Glutamatergic neuron (in vitro differentiated cells): ENCODE data around the gene BACH1. TPM values are rescaled to one million over a fixed set of nuclear protein-coding genes. Genes with fewer than 3 reads are reported as not detected.
"Not testable (repeated sequence)": the region's sequence is repeated elsewhere in the genome, so short reads cannot be mapped to it uniquely, and the experiment has no call there.

Experiments
- DNase-seq: peaks from one replicate; pipeline ENCODE4 v3.0.0; 2022
- H3K27ac Mint-ChIP-seq: one replicate; pipeline ENCODE4 v1.8.0; 2020; ENCODE audit warnings: mild to moderate bottlenecking, mixed read lengths, inconsistent platforms; ENCODE audit not compliant: unreplicated experiment
- H3K27me3 Mint-ChIP-seq: one replicate; pipeline ENCODE4 v1.8.0; 2020; ENCODE audit warnings: mild to moderate bottlenecking, moderate library complexity, mixed read lengths, inconsistent platforms; ENCODE audit not compliant: unreplicated experiment
- H3K36me3 Mint-ChIP-seq: one replicate; pipeline ENCODE4 v1.8.0; 2020; ENCODE audit warnings: mild to moderate bottlenecking, mixed read lengths, inconsistent platforms; ENCODE audit not compliant: unreplicated experiment
- H3K4me1 Mint-ChIP-seq: one replicate; pipeline ENCODE4 v1.8.0; 2020; ENCODE audit warnings: mild to moderate bottlenecking, low read depth, mixed read lengths, inconsistent platforms; ENCODE audit not compliant: unreplicated experiment
- H3K4me3 Mint-ChIP-seq: one replicate; pipeline ENCODE4 v1.8.0; 2020; ENCODE audit warnings: mild to moderate bottlenecking, mixed read lengths, inconsistent platforms; ENCODE audit not compliant: unreplicated experiment
- H3K9me3 Mint-ChIP-seq: one replicate; pipeline ENCODE4 v1.8.0; 2020; ENCODE audit warnings: mild to moderate bottlenecking, moderate library complexity, mixed read lengths, inconsistent platforms; ENCODE audit not compliant: unreplicated experiment
- CTCF ChIP-seq: fragments of 200-600 bp; sonication (generic); IDR thresholded peaks from one replicate; pipeline ENCODE4 v1.5.0; 2021; ENCODE audit not compliant: partially characterized antibody, unreplicated experiment
- total RNA-seq: library from RNA; stranded (reverse); fragmentation: NEBNext Ultra II Directional; extraction: Animal tissue kit (Norgen Biotek cat#: 25700); gene quantifications from one replicate; pipeline ENCODE4 v1.2.1, GENCODE V29; 2021; ENCODE audit not compliant: unreplicated experiment

The BACH1 gene
- total RNA-seq, 1 donor from 2014 or later = 78.8 TPM

DNA sequence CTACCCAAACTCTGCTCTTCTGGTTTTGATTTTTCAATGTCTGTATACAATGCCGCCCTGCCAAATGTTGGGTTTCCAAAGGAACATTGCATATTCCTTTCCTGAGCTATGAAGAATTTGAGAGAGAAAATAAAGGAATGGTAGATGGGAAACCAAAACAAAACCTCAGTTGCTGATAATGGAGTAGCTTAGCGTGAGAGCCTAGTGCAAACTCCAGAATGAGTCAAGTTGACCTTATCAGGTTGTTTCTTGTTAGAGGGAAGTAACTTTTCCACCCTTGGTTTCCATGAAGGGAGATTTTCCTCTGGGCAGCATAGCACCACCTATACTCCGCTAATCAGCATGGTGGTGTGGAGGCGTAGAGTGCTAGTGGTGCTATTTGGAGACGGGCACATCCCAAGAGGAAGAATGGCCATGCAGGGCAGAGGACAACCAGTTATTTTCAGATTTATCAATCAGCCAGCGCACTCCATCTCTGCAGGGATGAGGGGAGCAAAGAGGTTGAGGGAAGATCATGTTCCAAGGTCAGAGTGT is 51.6 kb downstream of the BACH1 start:
- H3K4me3 Mint-ChIP-seq = no peak overlapping the region
- H3K4me1 Mint-ChIP-seq = peaks cover 9% of the 10 kb centered on the region
- peaks cover 26% of the 10 kb centered on the region for H3K36me3 Mint-ChIP-seq
- peaks cover 7% of the 10 kb centered on the region for H3K9me3 Mint-ChIP-seq
- no peak for TF ChIP-seq CTCF
- H3K27ac Mint-ChIP-seq = peak overlapping the region; percentile 14
- no peak for DNase-seq
- peaks cover 1% of the 10 kb centered on the region for H3K27me3 Mint-ChIP-seq

- Mint-ChIP-seq H3K27ac (no peak overlapping the region), H3K4me1 (peaks cover 6% of the 10 kb centered on the region)
- no peak for TF ChIP-seq CTCF
Observed at GRCh38 chr21:29351691-29352090, 53.0 kb downstream of the BACH1 start.

DNA sequence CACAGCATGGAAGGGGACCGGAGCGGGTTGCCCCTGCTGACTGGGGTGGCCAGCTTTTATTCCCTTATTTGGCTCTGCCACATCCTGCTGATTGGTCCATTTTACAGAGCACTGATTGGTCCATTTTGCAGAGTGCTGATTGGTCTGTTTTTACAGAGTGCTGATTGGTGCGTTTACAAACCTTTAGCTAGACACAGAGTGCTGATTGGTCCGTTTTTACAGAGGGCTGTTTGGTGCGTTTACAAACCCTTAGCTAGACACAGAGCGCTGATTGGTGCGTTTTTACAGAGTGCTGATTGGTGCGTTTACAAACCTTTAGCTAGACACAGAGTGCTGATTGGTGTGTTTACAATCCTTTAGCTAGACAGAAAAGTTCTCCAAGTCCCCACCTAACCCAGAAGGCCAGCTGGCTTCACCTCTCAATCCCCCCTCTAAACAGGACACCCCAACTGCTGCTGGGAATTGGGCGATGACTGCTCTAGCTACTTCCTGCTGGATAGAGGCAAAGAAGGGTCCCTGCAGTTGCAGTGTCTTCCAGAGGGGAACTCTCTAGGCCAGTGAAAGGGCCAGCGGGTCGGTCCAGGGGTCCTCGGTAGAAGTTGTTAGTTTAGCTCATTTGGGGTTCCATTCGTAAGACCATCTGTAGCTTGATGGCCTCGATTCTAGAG is 56.5 kb downstream of the BACH1 start:
- not testable (repeated sequence) for DNase-seq, H3K4me3 Mint-ChIP-seq, H3K27ac Mint-ChIP-seq, H3K27me3 Mint-ChIP-seq, H3K4me1 Mint-ChIP-seq, H3K9me3 Mint-ChIP-seq
- peaks cover 21% of the 10 kb centered on the region for H3K36me3 Mint-ChIP-seq

More at GRCh38 chr21:29351691-29352090, 53.0 kb downstream of the BACH1 start:
- Mint-ChIP-seq H3K4me3 (no peak overlapping the region), H3K9me3 (peaks cover 6% of the 10 kb centered on the region), H3K27me3 (peaks cover 1% of the 10 kb centered on the region), H3K36me3 (peaks cover 23% of the 10 kb centered on the region)
- no peak for DNase-seq

DNA sequence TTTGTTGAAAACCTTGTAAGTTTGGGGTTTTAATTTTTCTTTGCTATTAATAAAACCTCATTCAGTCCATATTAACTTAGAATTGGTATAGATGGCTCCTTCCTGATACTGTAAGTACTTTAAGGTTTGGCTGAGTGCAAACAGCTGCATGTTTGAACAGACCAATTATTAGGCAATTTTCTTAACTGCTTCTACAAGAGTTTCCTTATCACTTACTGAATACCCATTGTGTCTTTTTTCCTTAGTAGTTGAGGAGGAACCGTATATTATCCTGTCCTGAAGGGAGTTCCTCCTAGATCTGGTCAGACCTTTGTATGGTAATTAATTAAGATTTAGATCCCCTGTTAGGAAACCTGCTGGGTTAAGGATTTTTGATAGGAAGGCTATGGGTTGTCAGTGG is 57.6 kb downstream of the BACH1 start:
- not testable (repeated sequence) for H3K27ac Mint-ChIP-seq, H3K9me3 Mint-ChIP-seq, H3K4me3 Mint-ChIP-seq

GRCh38 chr21:29356810-29357209 is 58.1 kb downstream of the BACH1 start:
- H3K36me3 Mint-ChIP-seq = peaks cover 21% of the 10 kb centered on the region
- H3K27me3 Mint-ChIP-seq, H3K4me3 Mint-ChIP-seq, H3K27ac Mint-ChIP-seq, H3K4me1 Mint-ChIP-seq, DNase-seq, H3K9me3 Mint-ChIP-seq: not testable (repeated sequence)

More for the DNA sequence above, 57.6 kb downstream of the BACH1 start:
- H3K36me3 Mint-ChIP-seq = peaks cover 21% of the 10 kb centered on the region
- not testable (repeated sequence) for H3K27me3 Mint-ChIP-seq, H3K4me1 Mint-ChIP-seq, DNase-seq

- DNase-seq = no peak
- peaks cover 5% of the 10 kb centered on the region for H3K4me1 Mint-ChIP-seq
- H3K27me3 Mint-ChIP-seq = no peaks in the 10 kb centered on the region
- no peak overlapping the region for H3K27ac Mint-ChIP-seq
- TF ChIP-seq CTCF = no peak
- H3K4me3 Mint-ChIP-seq = no peak overlapping the region
- peaks cover 8% of the 10 kb centered on the region for H3K36me3 Mint-ChIP-seq
- peaks cover under 1% of the 10 kb centered on the region for H3K9me3 Mint-ChIP-seq
Observed at GRCh38 chr21:29359718-29360117, 61.0 kb downstream of the BACH1 start.
